Measurements from ENCODE around the gene MORF4L2. TPM values are rescaled to one million over a fixed set of nuclear protein-coding genes. Genes with fewer than 3 reads are reported as not detected.

Gene MORF4L2
- total RNA-seq, 1 donor from 2014 or later = 166 TPM

DNA sequence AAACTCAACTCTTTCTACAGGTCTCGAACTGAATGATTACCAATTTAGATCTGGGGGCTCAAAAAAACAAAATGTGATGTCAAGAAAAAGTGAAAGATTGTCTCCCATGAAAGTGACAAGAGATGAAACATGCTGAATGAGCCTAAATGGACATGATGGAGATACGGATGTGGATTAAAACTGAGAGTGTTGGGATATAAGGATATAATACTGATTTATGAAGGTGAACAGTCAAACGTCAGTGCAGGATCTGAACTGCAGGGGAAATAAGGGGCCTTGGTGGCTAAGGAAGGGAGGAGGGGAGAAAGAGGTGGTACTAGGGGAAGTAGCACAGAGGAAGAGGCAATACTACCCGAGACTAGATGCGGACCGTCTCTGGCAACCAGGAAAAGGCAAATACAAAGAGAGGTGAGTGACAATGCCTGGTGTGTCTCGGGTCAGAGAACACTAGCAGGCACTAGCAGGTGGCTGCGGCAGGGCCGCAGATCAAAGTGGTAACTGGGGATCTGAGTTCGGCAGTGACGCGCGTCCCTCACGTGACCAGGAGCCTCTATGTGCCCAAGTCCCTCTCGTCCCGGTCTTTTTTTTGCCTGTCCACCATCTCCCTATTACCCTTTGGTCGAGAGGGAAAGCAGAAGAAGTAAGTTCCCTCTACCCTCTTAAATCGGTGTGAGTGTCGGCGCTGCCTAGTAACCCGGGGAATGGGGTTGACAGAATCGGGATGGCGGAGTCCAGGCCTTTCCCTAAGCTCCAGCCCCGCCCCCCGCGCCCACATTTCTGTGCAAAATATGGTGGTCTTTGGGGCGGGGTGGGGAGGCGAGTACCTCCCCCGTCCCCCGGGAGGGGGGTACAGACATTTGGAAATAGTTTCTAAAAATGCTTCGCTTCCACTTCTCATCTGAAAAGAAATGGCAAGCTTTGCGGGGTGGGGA is 57.8 kb downstream of the MORF4L2 start, which contains the start of gene TCEAL1:
TCEAL1 (plus strand) TSS at position 590 of the 932 bp plus-strand sequence. CDS start 942 bp downstream, outside the sequence.
- H3K27ac ChIP-seq = peak within 1 kb of the TSS; percentile 86
- ATAC-seq = peak; percentile 77 to 81
- no peaks in the 10 kb centered on the region for H3K27me3 ChIP-seq (ENCODE audit: low read depth)
- TF ChIP-seq CTCF (IDR thresholded peaks at IDR 0.05) = no peak
- H3K4me3 ChIP-seq = peak within 1 kb of the TSS; percentile 67
- intact Hi-C loops (cut with DNase I) = no loop called here
- peak; percentile 74 for DNase-seq
- peaks cover 5% of the 10 kb centered on the region for H3K4me1 ChIP-seq
- H3K36me3 ChIP-seq = no peaks in the 10 kb centered on the region
- H3K9me3 ChIP-seq = no peaks in the 10 kb centered on the region

GRCh38 chrX:103626855-103627254 is 59.6 kb downstream of the MORF4L2 start:
- no peaks in the 10 kb centered on the region for H3K27me3 ChIP-seq (ENCODE audit: low read depth)
- no peaks in the 10 kb centered on the region for H3K9me3 ChIP-seq
- no peaks in the 10 kb centered on the region for H3K36me3 ChIP-seq
- no peak for TF ChIP-seq CTCF (IDR thresholded peaks at IDR 0.05)
- peaks cover 5% of the 10 kb centered on the region for H3K4me1 ChIP-seq
- no peak for ATAC-seq
- intact Hi-C loops (cut with DNase I) = no loop called here
- no peak for DNase-seq
- H3K4me3 ChIP-seq = no peak overlapping the region
- no peak overlapping the region for H3K27ac ChIP-seq

Other genes starting within 250 kb of the MORF4L2 start
- 0.53 TPM for gene RAB40A, start 167.2 kb downstream of the MORF4L2 start, total RNA-seq
- 58.7 TPM for gene TCEAL4, start 101.2 kb downstream of the MORF4L2 start, total RNA-seq
- 19.1 TPM for gene TCEAL3, start 78.7 kb downstream of the MORF4L2 start, total RNA-seq
- gene TCEAL1, start 57.7 kb downstream of the MORF4L2 start, total RNA-seq = 25.5 TPM
- gene TMEM31, start 24.2 kb upstream of the MORF4L2 start, total RNA-seq = not detected
- 0.59 TPM for gene PLP1, start 90.1 kb upstream of the MORF4L2 start, total RNA-seq
- gene RAB9B, start 145.6 kb upstream of the MORF4L2 start, total RNA-seq = 0.59 TPM

Measured in lower lobe of right lung (tissue), 2 donors.